ENCODE data around the gene OR4D2. TPM values are rescaled to one million over a fixed set of nuclear protein-coding genes. Genes with fewer than 3 reads are reported as not detected.

Gene OR4D2
- total RNA-seq, 1 experiment from 2014 or later: not detected

DNA sequence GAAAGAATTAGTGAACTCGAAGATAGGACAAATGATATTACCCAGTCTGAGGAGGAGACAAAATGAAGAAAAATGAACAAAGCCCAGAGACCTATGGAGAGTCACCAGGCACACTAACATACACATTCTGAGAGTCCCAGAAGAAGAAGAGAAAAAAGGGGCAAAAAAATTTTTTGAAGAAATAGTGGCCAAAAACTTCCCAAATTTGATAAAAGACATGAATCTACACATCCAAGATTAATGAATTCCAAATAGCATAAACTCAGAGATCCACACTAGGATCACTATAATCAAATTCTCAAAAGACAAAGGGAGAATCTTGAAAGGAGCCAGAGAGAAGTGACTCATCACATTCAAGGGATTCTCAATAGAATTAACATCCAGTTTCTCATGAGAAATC is 22.0 kb upstream of the OR4D2 start:
- H2AFZ ChIP-seq (ENCODE audit: low read length): no peak overlapping the region
- ATAC-seq (no peak), DNase-seq (no peak)
- TF ChIP-seq EZH2 (IDR thresholded peaks at IDR 0.05; ENCODE audit: low read length, unreplicated experiment): no peak
- no peak for TF ChIP-seq EZH2phosphoT487 (IDR thresholded peaks at IDR 0.05; ENCODE audit: borderline replicate concordance, low read length)
- TF ChIP-seq, protein P1, sequence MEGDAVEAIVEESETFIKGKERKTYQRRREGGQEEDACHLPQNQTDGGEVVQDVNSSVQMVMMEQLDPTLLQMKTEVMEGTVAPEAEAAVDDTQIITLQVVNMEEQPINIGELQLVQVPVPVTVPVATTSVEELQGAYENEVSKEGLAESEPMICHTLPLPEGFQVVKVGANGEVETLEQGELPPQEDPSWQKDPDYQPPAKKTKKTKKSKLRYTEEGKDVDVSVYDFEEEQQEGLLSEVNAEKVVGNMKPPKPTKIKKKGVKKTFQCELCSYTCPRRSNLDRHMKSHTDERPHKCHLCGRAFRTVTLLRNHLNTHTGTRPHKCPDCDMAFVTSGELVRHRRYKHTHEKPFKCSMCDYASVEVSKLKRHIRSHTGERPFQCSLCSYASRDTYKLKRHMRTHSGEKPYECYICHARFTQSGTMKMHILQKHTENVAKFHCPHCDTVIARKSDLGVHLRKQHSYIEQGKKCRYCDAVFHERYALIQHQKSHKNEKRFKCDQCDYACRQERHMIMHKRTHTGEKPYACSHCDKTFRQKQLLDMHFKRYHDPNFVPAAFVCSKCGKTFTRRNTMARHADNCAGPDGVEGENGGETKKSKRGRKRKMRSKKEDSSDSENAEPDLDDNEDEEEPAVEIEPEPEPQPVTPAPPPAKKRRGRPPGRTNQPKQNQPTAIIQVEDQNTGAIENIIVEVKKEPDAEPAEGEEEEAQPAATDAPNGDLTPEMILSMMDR (conservative IDR thresholded peaks at IDR 0.05; ENCODE audit: low read depth, low read length): no peak
- ChIA-PET POLR2A (ENCODE audit: unreplicated experiment) (no interaction called here), CTCF (no interaction called here)
- H3K9me2 ChIP-seq (replicated peaks; ENCODE audit: low read length): no peaks in the 10 kb centered on the region
- H3K4me1 ChIP-seq (ENCODE audit: insufficient read depth, low read length): no peaks in the 10 kb centered on the region
- H3K4me2 ChIP-seq (ENCODE audit: low read length): no peak overlapping the region
- H3F3A ChIP-seq (ENCODE audit: low read length, unreplicated experiment): peaks cover 4% of the 10 kb centered on the region
- no peak overlapping the region for H3K9ac ChIP-seq (ENCODE audit: low read length)
- peaks cover 72% of the 10 kb centered on the region for H3K27me3 ChIP-seq (ENCODE audit: low read length)
- 0 out of 2 replicates have a peak, but pooled peaks cover 3% of the 10 kb centered on the region for H3K36me3 ChIP-seq (ENCODE audit: low read depth, low read length)
- H3K79me2 ChIP-seq (ENCODE audit: low read length): no peaks in the 10 kb centered on the region
- no peak overlapping the region for H3K27ac ChIP-seq (ENCODE audit: low read length)
- no TSS peak for BruUV-seq (replicated peaks)
- H3K9me3 ChIP-seq (ENCODE audit: low read length): peaks cover 23% of the 10 kb centered on the region
- intact Hi-C loops (cut with micrococcal nuclease): no loop called here
- no peak overlapping the region for H3K4me3 ChIP-seq (ENCODE audit: low read length)
- H4K20me1 ChIP-seq (ENCODE audit: low read length): no peaks in the 10 kb centered on the region

DNA sequence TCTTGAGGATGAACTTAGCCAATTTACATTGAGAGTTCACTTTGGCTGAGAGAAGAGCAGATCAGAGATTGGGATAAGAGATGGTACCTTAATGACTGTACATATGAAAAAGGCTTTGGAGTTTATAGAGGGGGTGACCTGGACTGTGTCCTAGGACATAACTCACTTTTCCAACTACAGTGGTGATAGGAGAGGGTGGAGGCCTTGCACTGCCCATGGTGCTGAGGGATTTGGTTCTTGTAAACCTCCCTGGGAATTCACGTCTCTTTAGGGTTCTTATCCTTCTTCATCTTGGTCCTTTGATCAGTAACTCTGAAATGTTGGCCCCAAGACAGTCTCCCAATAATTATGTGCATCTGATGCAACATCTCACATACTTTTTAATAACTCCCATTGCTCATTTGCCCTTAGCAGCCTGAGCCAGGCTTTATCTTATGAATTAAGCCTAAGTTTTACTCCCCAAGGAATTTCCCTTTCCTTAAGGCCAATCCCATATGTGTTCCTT is 18.8 kb upstream of the OR4D2 start, which contains the start of gene OR4D1:
OR4D1 (plus strand) TSS at position 455 of the 505 bp plus-strand sequence. CDS start 6,770 bp downstream, outside the sequence.
- no peak within 1 kb of the TSS for H3K9ac ChIP-seq (ENCODE audit: low read length)
- no peak for DNase-seq
- TF ChIP-seq, protein P1 (conservative IDR thresholded peaks at IDR 0.05; ENCODE audit: low read depth, low read length): no peak
- no peak for TF ChIP-seq EZH2phosphoT487 (IDR thresholded peaks at IDR 0.05; ENCODE audit: borderline replicate concordance, low read length)
- no peak for TF ChIP-seq EZH2 (IDR thresholded peaks at IDR 0.05; ENCODE audit: low read length, unreplicated experiment)
- no peak within 1 kb of the TSS for H2AFZ ChIP-seq (ENCODE audit: low read length)
- H3K9me2 ChIP-seq (replicated peaks; ENCODE audit: low read length): no peaks in the 10 kb centered on the region
- H3K27me3 ChIP-seq (ENCODE audit: low read length): peaks cover 85% of the 10 kb centered on the region
- no peaks in the 10 kb centered on the region for H3F3A ChIP-seq (ENCODE audit: low read length, unreplicated experiment)
- H3K4me2 ChIP-seq (ENCODE audit: low read length): no peak within 1 kb of the TSS
- H3K27ac ChIP-seq (ENCODE audit: low read length): no peak within 1 kb of the TSS
- no peak for ATAC-seq
- intact Hi-C loops (cut with micrococcal nuclease): no loop called here
- no peaks in the 10 kb centered on the region for H3K79me2 ChIP-seq (ENCODE audit: low read length)
- no peaks in the 10 kb centered on the region for H4K20me1 ChIP-seq (ENCODE audit: low read length)
- peaks cover 23% of the 10 kb centered on the region for H3K9me3 ChIP-seq (ENCODE audit: low read length)
- ChIA-PET CTCF (no interaction called here), POLR2A (ENCODE audit: unreplicated experiment) (no interaction called here)
- H3K36me3 ChIP-seq (ENCODE audit: low read depth, low read length): 0 out of 2 replicates have a peak, but pooled peaks cover 3% of the 10 kb centered on the region
- BruUV-seq (replicated peaks): no TSS peak
- no peaks in the 10 kb centered on the region for H3K4me1 ChIP-seq (ENCODE audit: insufficient read depth, low read length)
- H3K4me3 ChIP-seq (ENCODE audit: low read length): no peak within 1 kb of the TSS

- CTCF ChIA-PET: no interaction called here
- no peaks in the 10 kb centered on the region for H3K4me1 ChIP-seq (ENCODE audit: insufficient read depth, low read length)
- ATAC-seq: no peak
These were observed 18.2 kb upstream of the OR4D2 start for GRCh38 chr17:58148609-58149008.

More at GRCh38 chr17:58148609-58149008, 18.2 kb upstream of the OR4D2 start:
- no peaks in the 10 kb centered on the region for H3F3A ChIP-seq (ENCODE audit: low read length, unreplicated experiment)
- H3K9me3 ChIP-seq (ENCODE audit: low read length): peaks cover 23% of the 10 kb centered on the region
- H4K20me1 ChIP-seq (ENCODE audit: low read length): no peaks in the 10 kb centered on the region
- H3K4me3 ChIP-seq (ENCODE audit: low read length): no peak overlapping the region
- no peak overlapping the region for H3K4me2 ChIP-seq (ENCODE audit: low read length)
- POLR2A ChIA-PET (ENCODE audit: unreplicated experiment): no interaction called here
- H3K9ac ChIP-seq (ENCODE audit: low read length): no peak overlapping the region
- H3K27me3 ChIP-seq (ENCODE audit: low read length): peaks cover 92% of the 10 kb centered on the region
- no peak overlapping the region for H3K27ac ChIP-seq (ENCODE audit: low read length)
- no peaks in the 10 kb centered on the region for H3K79me2 ChIP-seq (ENCODE audit: low read length)
- no peaks in the 10 kb centered on the region for H3K9me2 ChIP-seq (replicated peaks; ENCODE audit: low read length)
- H3K36me3 ChIP-seq (ENCODE audit: low read depth, low read length): 0 out of 2 replicates have a peak, but pooled peaks cover 3% of the 10 kb centered on the region
- TF ChIP-seq EZH2 (IDR thresholded peaks at IDR 0.05; ENCODE audit: low read length, unreplicated experiment) (no peak), EZH2phosphoT487 (IDR thresholded peaks at IDR 0.05; ENCODE audit: borderline replicate concordance, low read length) (no peak)
- TF ChIP-seq, protein P1 (conservative IDR thresholded peaks at IDR 0.05; ENCODE audit: low read depth, low read length): no peak
- intact Hi-C loops (cut with micrococcal nuclease): no loop called here
- no peak overlapping the region for H2AFZ ChIP-seq (ENCODE audit: low read length)
- no TSS peak for BruUV-seq (replicated peaks)
- DNase-seq: no peak

Data from PC-3 (cell line).